Endothelial cell of umbilical vein (primary cell): ENCODE data around the gene PSORS1C1. TPM values are rescaled to one million over a fixed set of nuclear protein-coding genes. Genes with fewer than 3 reads are reported as not detected.

Experiments used
- BruUV-seq: library from RNA; stranded (reverse); fragments of 400-500 nt; replicated peaks from 2 replicates; lab custom pipeline; 2021; lab: Mats Ljungman, UMichigan
- CTCF ChIA-PET: fragments of 300-600, 350-600 bp; sonication (Branson Sonifier 250); formaldehyde crosslinking; loops from one replicate; lab custom pipeline; 2021; ENCODE audit warnings: antibody characterized with exemption, inconsistent platforms; lab: Charles Lee
- POLR2A ChIA-PET: fragments of 300-600, 350-600 bp; sonication (Branson Sonifier 250); formaldehyde crosslinking; loops from one replicate; lab custom pipeline; 2021; ENCODE audit warnings: antibody characterized with exemption, inconsistent platforms; lab: Charles Lee
- DNase-seq: peaks from one replicate; pipeline ENCODE4 v3.0.0-alpha.2; 2011; ENCODE audit warnings: low read depth, low spot score
- FAIRE-seq: peaks from 2 replicates; lab custom pipeline; 2011; peaks lifted over from hg19 to GRCh38; lab: Jason Lieb, UNC
- H2AFZ ChIP-seq: 2 replicates; pipeline ENCODE4 v1.6.0; 2012; ENCODE audit warnings: low read depth, low read length, control low read depth, inconsistent platforms
- H3K27ac ChIP-seq: 2 replicates; pipeline ENCODE4 v1.5.1; 2011; ENCODE audit warnings: low read depth, mild to moderate bottlenecking, control low read depth, low read length, moderate library complexity; ENCODE audit not compliant: insufficient read depth
- H3K27me3 ChIP-seq, 2 experiments: 2 replicates each; pipeline versions ENCODE4 v1.6.0 to v1.6.1; 2011; ENCODE audit warnings: low read length in 2 of 2, mixed read lengths in 1 of 2; ENCODE audit not compliant: control insufficient read depth in 2 of 2, insufficient read depth in 2 of 2
- H3K36me3 ChIP-seq, 2 experiments: 2 replicates in 1 of 2; 3 replicates in 1 of 2; pipeline ENCODE4 v1.5.1; 2011; ENCODE audit warnings: low read length in 2 of 2, mild to moderate bottlenecking in 1 of 2, moderate library complexity in 1 of 2; ENCODE audit not compliant: control insufficient read depth in 2 of 2, insufficient read depth in 2 of 2; ENCODE audit errors: extremely low read depth in 1 of 2
- H3K4me1 ChIP-seq: 3 replicates; pipeline ENCODE4 v1.5.1; 2011; ENCODE audit warnings: mild to moderate bottlenecking, low read length; ENCODE audit not compliant: control insufficient read depth, insufficient read depth; ENCODE audit errors: extremely low read depth
- H3K4me2 ChIP-seq: 2 replicates; pipeline ENCODE4 v1.6.1; 2011; ENCODE audit warnings: low read length, control low read depth, mixed read lengths; ENCODE audit not compliant: insufficient read depth
- H3K4me3 ChIP-seq, 3 experiments: fragments of 200-600 bp in 1 of 3; sonication (generic), shearing (Covaris generic) in 1 of 3; replicated peaks in 1 of 3; 2 replicates each; pipeline ENCODE4 v1.5.1; 2011 to 2016; ENCODE audit warnings: control low read depth in 3 of 3, low read length in 3 of 3, mild to moderate bottlenecking in 2 of 3, inconsistent platforms in 1 of 3, low read depth in 1 of 3, moderate library complexity in 1 of 3; ENCODE audit not compliant: insufficient read depth in 1 of 3
- H3K79me2 ChIP-seq: 2 replicates; pipeline ENCODE4 v1.6.0; 2012; ENCODE audit warnings: low read length, inconsistent platforms; ENCODE audit not compliant: control insufficient read depth, insufficient read depth
- H3K9ac ChIP-seq: replicated peaks from 2 replicates; pipeline ENCODE3; 2011; ENCODE audit warnings: low read length, control low read depth; ENCODE audit not compliant: insufficient read depth; ENCODE audit errors: extremely low read depth
- H3K9me1 ChIP-seq: replicated peaks from 3 replicates; pipeline ENCODE4 v1.6.0; 2011; ENCODE audit warnings: mild to moderate bottlenecking, low read length; ENCODE audit not compliant: control insufficient read depth, insufficient read depth; ENCODE audit errors: extremely low read depth
- H3K9me3 ChIP-seq: replicated peaks from 2 replicates; pipeline ENCODE4 v1.5.1; 2012; ENCODE audit warnings: low read length, inconsistent platforms; ENCODE audit not compliant: control insufficient read depth, insufficient read depth
- H4K20me1 ChIP-seq: replicated peaks from 2 replicates; pipeline ENCODE3; 2011; ENCODE audit warnings: mild to moderate bottlenecking, low read length; ENCODE audit not compliant: control insufficient read depth, insufficient read depth; ENCODE audit errors: extremely low read depth
- CTCF ChIP-seq, 2 donors: IDR thresholded peaks; 1 replicate in 1 of 2; 2 replicates in 1 of 2; pipeline ENCODE4 v1.5.1; 2011; ENCODE audit warnings: low read length in 2 of 2, mild to moderate bottlenecking in 2 of 2, moderate library complexity in 2 of 2, control low read depth in 1 of 2, inconsistent platforms in 1 of 2, low read depth in 1 of 2; ENCODE audit not compliant: insufficient read depth in 1 of 2; ENCODE audit errors: extremely low read depth in 1 of 2
- EZH2 ChIP-seq: IDR thresholded peaks from 2 replicates; pipeline ENCODE4 v1.6.1; 2012; ENCODE audit warnings: borderline replicate concordance, low read depth, mild to moderate bottlenecking, moderate library complexity, low read length, inconsistent platforms; ENCODE audit not compliant: severe bottlenecking
- FOS ChIP-seq: IDR thresholded peaks from 2 replicates; pipeline ENCODE4 v1.6.1; 2011; ENCODE audit warnings: mild to moderate bottlenecking, low read length, moderate library complexity, borderline replicate concordance; ENCODE audit not compliant: insufficient read depth
- GATA2 ChIP-seq: IDR thresholded peaks from 2 replicates; pipeline ENCODE4 v1.7.0; 2011; ENCODE audit warnings: low read depth, mild to moderate bottlenecking, moderate library complexity, mixed read lengths, low read length; ENCODE audit not compliant: insufficient read length, insufficient read depth
- JUN ChIP-seq: IDR thresholded peaks from 2 replicates; pipeline ENCODE4 v1.6.1; 2011; ENCODE audit warnings: borderline replicate concordance, low read depth; ENCODE audit not compliant: insufficient read length, insufficient read depth
- MYC ChIP-seq: IDR thresholded peaks from one replicate; pipeline ENCODE4 v1.6.1; 2011; ENCODE audit warnings: mild to moderate bottlenecking, low read depth, low read length
- POLR2A ChIP-seq: IDR thresholded peaks from 2 replicates; pipeline ENCODE4 v1.6.1; 2012; ENCODE audit warnings: low read depth, mild to moderate bottlenecking, control low read depth, low read length
- POLR2AphosphoS5 ChIP-seq: IDR thresholded peaks from 2 replicates; pipeline ENCODE4 v1.6.1; 2012; ENCODE audit warnings: low read depth, mild to moderate bottlenecking, control low read depth, low read length, moderate library complexity; ENCODE audit not compliant: insufficient read depth
- dilution Hi-C: fragments of 300-500 bp; cut with MboI; formaldehyde crosslinking; loops from one replicate; pipeline ENCODE4 v1.15.0; 2019; ENCODE audit warnings: low sequenced_read_pairs; ENCODE audit not compliant: extremely low pct_ligation_motif_present
- intact Hi-C: fragments of 100-400 bp; cut with micrococcal nuclease; formaldehyde crosslinking; loops from one replicate; pipeline ENCODE4 v1.10.0; 2022
- polyA plus RNA-seq, 4 experiments: library from polyadenylated mRNA; depleted of rRNA in 3 of 4; stranded (reverse) in 3 of 4; unstranded in 1 of 4; fragments of >200 nt; gene quantifications; 2 replicates each; pipeline versions ENCODE4 v1.2.1 to v1.2.3, GENCODE V29; 2011 to 2012; ENCODE audit warnings: missing spikeins in 1 of 4
- total RNA-seq: library from RNA; stranded (reverse); gene quantifications from 2 replicates; pipeline ENCODE4 v1.2.3, GENCODE V29; 2021
- TF ChIP-seq, protein P1 (sequence below): IDR thresholded peaks from 2 replicates; pipeline ENCODE4 v1.6.1; 2011; ENCODE audit not compliant: insufficient read depth, insufficient read length

Gene PSORS1C1
- total and polyA plus RNA-seq, 2 donors (not counting 3 experiments of a cell fraction or from before 2014, with no cell fraction given) = 1.1 to 13.2 TPM

DNA sequence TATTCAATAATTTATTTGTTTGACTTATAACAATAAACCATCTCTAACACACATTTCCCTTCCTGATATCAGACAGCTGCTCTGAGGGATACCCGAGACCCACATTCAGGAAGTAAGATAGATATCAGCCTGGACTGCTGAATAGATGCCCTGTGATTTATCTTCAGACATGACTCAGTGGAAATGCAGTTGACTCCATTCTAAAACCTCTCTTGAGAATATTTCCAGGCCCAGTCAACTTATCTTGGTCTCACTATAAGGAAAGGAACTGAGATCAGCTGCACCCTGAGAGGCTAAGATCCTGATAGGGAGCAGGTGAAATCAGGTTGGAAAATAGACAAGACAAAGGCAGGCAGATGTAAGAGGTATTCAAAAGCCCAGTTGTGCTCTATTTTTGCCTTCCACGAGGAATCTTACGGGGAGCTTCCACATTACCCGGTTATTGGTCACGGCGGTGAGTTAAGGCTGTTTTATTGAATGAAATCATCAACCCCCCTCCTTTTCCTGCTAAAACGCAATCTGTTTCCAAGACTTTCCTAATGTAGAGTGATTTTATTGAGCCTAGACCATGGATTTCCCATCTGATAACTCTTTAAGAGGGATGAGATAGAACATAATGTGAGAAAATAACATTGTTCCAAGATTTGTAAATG lies 27.7 kb upstream of the PSORS1C1 start:
- H3K4me2 ChIP-seq = peak overlapping the region; percentile 96
- intact Hi-C loops = loop anchor here (1.0 to 10.0 kb wide), 9 partner anchors 27 to 602 kb away; partner anchors contain the start of genes FLOT1, HLA-E, IER3 and PSORS1C1
- TSS peak; percentile 71 for BruUV-seq
- no peaks in the 10 kb centered on the region for H4K20me1 ChIP-seq
- DNase-seq (peak; percentile 87), FAIRE-seq (peak; percentile 89)
- dilution Hi-C loops = no loop called here
- no peaks in the 10 kb centered on the region for H3K27me3 ChIP-seq
- peak overlapping the region; percentile 78 for H2AFZ ChIP-seq
- peak overlapping the region; percentile 73 for H3K9ac ChIP-seq
- peak overlapping the region in 1 of 3 experiments; percentile 42 for H3K4me3 ChIP-seq
- H3K79me2 ChIP-seq = no peaks in the 10 kb centered on the region
- H3K9me3 ChIP-seq = no peaks in the 10 kb centered on the region
- peak overlapping the region; percentile 84 for H3K27ac ChIP-seq
- no peaks in the 10 kb centered on the region for H3K36me3 ChIP-seq
- CTCF ChIA-PET = interaction anchor here (0.6 to 2.9 kb wide), 78 partner anchors 8 to 633 kb away, joined by 3 to 142 read pairs (median 5); partner anchors contain the start of genes C6orf15, DDR1, DHX16 and FLOT1
- H3K9me1 ChIP-seq = no peaks in the 10 kb centered on the region
- TF ChIP-seq GATA2 (peak; percentile 98), MYC (no peak), FOS (peak; percentile 66), CTCF (IDR thresholded peaks at IDR 0.05; ENCODE audit: extremely low read depth in 1 of 2, insufficient read depth in 1 of 2, low read depth in 1 of 2, low read length in 2 of 2) (no peak), POLR2A (peak; percentile 24), JUN (peak; percentile 70), EZH2 (no peak), POLR2AphosphoS5 (peak; percentile 44)
- TF ChIP-seq, protein P1, sequence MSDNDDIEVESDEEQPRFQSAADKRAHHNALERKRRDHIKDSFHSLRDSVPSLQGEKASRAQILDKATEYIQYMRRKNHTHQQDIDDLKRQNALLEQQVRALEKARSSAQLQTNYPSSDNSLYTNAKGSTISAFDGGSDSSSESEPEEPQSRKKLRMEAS = no peak
- H3K4me1 ChIP-seq = peaks cover 12% of the 10 kb centered on the region
- POLR2A ChIA-PET = interaction anchor here (0.6 to 1.0 kb wide), 5 partner anchors 15 to 60 kb away, joined by 3 to 7 read pairs (median 3); partner anchors contain the start of gene PSORS1C1
